IMR-90 (cell line): ENCODE results near the gene ACHE. TPM values are rescaled to one million over a fixed set of nuclear protein-coding genes. Genes with fewer than 3 reads are reported as not detected.

ENCODE experiments used
- ATAC-seq: fragments of 200-7000 bp; cut with Tn5 transposase; 2 replicates; pipeline ENCODE4 v1.9.1; 2020; ENCODE audit warnings: low read depth, mild to moderate bottlenecking, moderate library complexity
- BruUV-seq: library from RNA; stranded (reverse); fragments of 400-500 nt; replicated peaks from 2 replicates; lab custom pipeline; 2021; lab: Mats Ljungman, UMichigan
- CTCF ChIA-PET: fragments of 300-600 bp; formaldehyde crosslinking; extraction: SDS; loops from one replicate; lab custom pipeline; 2021; ENCODE audit warnings: antibody characterized with exemption; lab: Yijun Ruan, JAX
- POLR2A ChIA-PET: fragments of 300-600 bp; sonication (Branson Sonifier 250); formaldehyde crosslinking; loops from one replicate; lab custom pipeline; 2022; ENCODE audit warnings: antibody characterized with exemption; ENCODE audit not compliant: unreplicated experiment; lab: Charles Lee
- DNase-seq: peaks from one replicate; pipeline ENCODE4 v3.0.0; 2013
- H2AFZ ChIP-seq: replicated peaks from 2 replicates; pipeline ENCODE3; 2013; ENCODE audit warnings: low read length, mild to moderate bottlenecking; ENCODE audit not compliant: poor library complexity
- H2AK5ac ChIP-seq: 2 replicates; pipeline ENCODE4 v1.6.1; 2013; ENCODE audit warnings: low read depth, low read length, inconsistent platforms
- H2AK9ac ChIP-seq: replicated peaks from 2 replicates; pipeline ENCODE3; 2013; ENCODE audit warnings: mild to moderate bottlenecking, low read depth, low read length, moderate library complexity; ENCODE audit not compliant: poor library complexity
- H2BK120ac ChIP-seq: 2 replicates; pipeline ENCODE4 v1.6.1; 2013; ENCODE audit warnings: low read depth, low read length, inconsistent platforms
- H2BK15ac ChIP-seq: 3 replicates; pipeline ENCODE4 v1.6.1; 2013; ENCODE audit warnings: low read depth, low read length, inconsistent platforms
- H2BK20ac ChIP-seq: 2 replicates; pipeline ENCODE4 v1.6.1; 2013; ENCODE audit warnings: low read depth, mild to moderate bottlenecking, inconsistent platforms, low read length, moderate library complexity
- H2BK5ac ChIP-seq: 2 replicates; pipeline ENCODE4 v1.6.1; 2013; ENCODE audit warnings: mild to moderate bottlenecking, low read depth, low read length, inconsistent platforms; ENCODE audit not compliant: poor library complexity, severe bottlenecking
- H3K14ac ChIP-seq: replicated peaks from 2 replicates; pipeline ENCODE4 v1.6.1; 2013; ENCODE audit warnings: low read depth, low read length, inconsistent platforms
- H3K18ac ChIP-seq: 2 replicates; pipeline ENCODE4 v1.6.1; 2013; ENCODE audit warnings: low read depth, low read length, control low read depth
- H3K23ac ChIP-seq: 2 replicates; pipeline ENCODE4 v1.6.1; 2013; ENCODE audit warnings: low read depth, low read length, inconsistent platforms
- H3K27ac ChIP-seq: 2 replicates; pipeline ENCODE4 v1.5.1; 2013; ENCODE audit warnings: mild to moderate bottlenecking, control low read depth, low read length; ENCODE audit not compliant: insufficient read depth
- H3K27me3 ChIP-seq: 2 replicates; pipeline ENCODE4 v1.6.1; 2013; ENCODE audit warnings: low read length; ENCODE audit not compliant: control insufficient read depth, insufficient read depth
- H3K36me3 ChIP-seq: 2 replicates; pipeline ENCODE4 v1.6.1; 2013; ENCODE audit warnings: low read length, mixed read lengths; ENCODE audit not compliant: control insufficient read depth, insufficient read depth
- H3K4ac ChIP-seq: 2 replicates; pipeline ENCODE4 v1.6.1; 2013; ENCODE audit warnings: low read depth, low read length, inconsistent platforms
- H3K4me1 ChIP-seq: 2 replicates; pipeline ENCODE4 v1.6.1; 2013; ENCODE audit warnings: low read length, mixed read lengths; ENCODE audit not compliant: control insufficient read depth, insufficient read depth
- H3K4me2 ChIP-seq: 2 replicates; pipeline ENCODE4 v1.6.1; 2013; ENCODE audit warnings: low read depth, mild to moderate bottlenecking, control low read depth, low read length, moderate library complexity
- H3K4me3 ChIP-seq: 2 replicates; pipeline ENCODE4 v1.5.1; 2013; ENCODE audit warnings: low read depth, mild to moderate bottlenecking, control low read depth, low read length, moderate library complexity; ENCODE audit not compliant: insufficient read depth
- H3K56ac ChIP-seq: 2 replicates; pipeline ENCODE4 v1.6.1; 2013; ENCODE audit warnings: low read length, inconsistent platforms; ENCODE audit not compliant: insufficient read depth; ENCODE audit errors: extremely low read depth
- H3K79me1 ChIP-seq, 2 experiments: 2 replicates each; pipeline ENCODE4 v1.6.1; 2013; ENCODE audit warnings: low read length in 2 of 2, inconsistent platforms in 1 of 2, low read depth in 1 of 2
- H3K9ac ChIP-seq: 2 replicates; pipeline ENCODE4 v1.6.1; 2013; ENCODE audit warnings: low read depth, low read length, control low read depth
- H3K9me1 ChIP-seq: 2 replicates; pipeline ENCODE4 v1.6.1; 2013; ENCODE audit warnings: low read length, inconsistent platforms; ENCODE audit not compliant: insufficient read depth
- H3K9me3 ChIP-seq: 2 replicates; pipeline ENCODE4 v1.6.1; 2013; ENCODE audit warnings: low read length; ENCODE audit not compliant: control insufficient read depth, insufficient read depth
- H4K20me1 ChIP-seq: 2 replicates; pipeline ENCODE4 v1.6.1; 2013; ENCODE audit warnings: low read length, inconsistent platforms; ENCODE audit not compliant: insufficient read depth
- H4K5ac ChIP-seq: 2 replicates; pipeline ENCODE4 v1.6.1; 2013; ENCODE audit warnings: mild to moderate bottlenecking, low read depth, low read length, control low read depth
- H4K8ac ChIP-seq, 2 experiments: 2 replicates each; pipeline ENCODE4 v1.6.1; 2013; ENCODE audit warnings: low read depth in 2 of 2, low read length in 2 of 2, control low read depth in 1 of 2, inconsistent platforms in 1 of 2
- H4K91ac ChIP-seq: 2 replicates; pipeline ENCODE4 v1.6.1; 2013; ENCODE audit warnings: low read depth, low read length, inconsistent platforms; ENCODE audit not compliant: insufficient read depth
- CEBPB ChIP-seq: IDR thresholded peaks from 2 replicates; pipeline ENCODE4 v1.6.1; 2012; ENCODE audit warnings: low read depth, low read length, improper control_type of control experiment
- CHD1 ChIP-seq: IDR thresholded peaks from 2 replicates; pipeline ENCODE4 v1.6.1; 2012; ENCODE audit warnings: low read depth, low read length, improper control_type of control experiment
- ELK1 ChIP-seq: fragments of 150-350 bp; IDR thresholded peaks from 2 replicates; pipeline ENCODE4 v1.6.1; 2016; ENCODE audit warnings: low read depth, mild to moderate bottlenecking, low read length, moderate library complexity, borderline replicate concordance
- NFE2L2 ChIP-seq: fragments of 150-350 bp; IDR thresholded peaks from 2 replicates; pipeline ENCODE4 v1.6.1; 2016; ENCODE audit warnings: low read depth, mild to moderate bottlenecking, low read length
- RCOR1 ChIP-seq: IDR thresholded peaks from 2 replicates; pipeline ENCODE4 v1.6.1; 2012; ENCODE audit warnings: mild to moderate bottlenecking, low read length, improper control_type of control experiment; ENCODE audit not compliant: insufficient replicate concordance
- RFX5 ChIP-seq: IDR thresholded peaks from 2 replicates; pipeline ENCODE4 v1.8.0; 2012; ENCODE audit warnings: low read depth, mild to moderate bottlenecking, low read length, moderate library complexity
- SMC3 ChIP-seq: fragments of 150-350 bp; IDR thresholded peaks from 2 replicates; pipeline ENCODE4 v1.6.1; 2016; ENCODE audit warnings: low read depth, mild to moderate bottlenecking, antibody characterized with exemption, low read length, moderate library complexity
- WGBS, 2 experiments: methylation state at CpG; one replicate each; pipeline versions ENCODE4 v1.1.5 to v1.1.7; 2013; ENCODE audit warnings: missing lambda C conversion rate in 2 of 2; ENCODE audit not compliant: insufficient read length in 1 of 2; ENCODE audit errors: extremely low coverage in 2 of 2; 5-methylcytosine and 5-hydroxymethylcytosine counted together
- dilution Hi-C: fragments of 300-500 bp; cut with HindIII; formaldehyde crosslinking; loops from one replicate; pipeline ENCODE4 v1.14.3; 2018; ENCODE audit warnings: low sequenced_read_pairs; ENCODE audit not compliant: unreplicated experiment
- in situ Hi-C: fragments of 300-500 bp; cut with MboI; formaldehyde crosslinking; loops from 3 replicates; pipeline ENCODE4 v1.14.3; 2019; ENCODE audit warnings: low sequenced_read_pairs, inconsistent platforms, mixed read lengths
- intact Hi-C: fragments of 100-400 bp; cut with micrococcal nuclease; formaldehyde crosslinking; loops from 2 replicates; pipeline ENCODE4 v1.10.0; 2022
- polyA plus RNA-seq, 3 experiments: library from polyadenylated mRNA; depleted of rRNA; stranded (reverse); fragments of >200 nt; gene quantifications; 2 replicates each; pipeline ENCODE4 v1.2.3, GENCODE V29; 2012; ENCODE audit warnings: low replicate concordance in 1 of 3
- total RNA-seq: library from RNA; depleted of rRNA; stranded (reverse); fragments of >200 nt; gene quantifications from 2 replicates; pipeline ENCODE4 v1.2.3, GENCODE V29; 2012

ACHE gene
- total and polyA plus RNA-seq, 2 of the 4 experiments (the other 2 are of a cell fraction), result 0.41 TPM; not detected in 1

DNA sequence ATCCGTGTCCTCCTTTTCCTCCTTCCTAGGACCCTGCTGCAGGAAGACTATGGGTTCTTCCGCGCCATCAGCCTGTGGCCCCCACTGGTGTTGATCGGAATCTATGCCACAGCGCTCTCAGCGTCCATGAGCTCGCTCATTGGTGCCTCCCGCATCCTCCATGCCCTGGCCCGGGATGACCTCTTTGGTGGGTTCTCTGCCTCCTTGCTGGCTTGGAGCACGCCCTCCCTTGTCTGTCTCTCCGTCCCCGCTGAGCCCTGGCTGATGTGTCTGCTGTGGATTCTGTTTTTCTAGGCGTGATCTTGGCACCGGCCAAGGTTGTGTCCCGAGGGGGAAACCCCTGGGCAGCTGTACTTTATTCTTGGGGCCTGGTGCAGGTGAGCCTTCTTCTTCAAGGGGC, 35.8 kb downstream of the ACHE start (continued):
- TF ChIP-seq ELK1 (no peak), RCOR1 (no peak), RFX5 (no peak), SMC3 (no peak), NFE2L2 (no peak)

DNA sequence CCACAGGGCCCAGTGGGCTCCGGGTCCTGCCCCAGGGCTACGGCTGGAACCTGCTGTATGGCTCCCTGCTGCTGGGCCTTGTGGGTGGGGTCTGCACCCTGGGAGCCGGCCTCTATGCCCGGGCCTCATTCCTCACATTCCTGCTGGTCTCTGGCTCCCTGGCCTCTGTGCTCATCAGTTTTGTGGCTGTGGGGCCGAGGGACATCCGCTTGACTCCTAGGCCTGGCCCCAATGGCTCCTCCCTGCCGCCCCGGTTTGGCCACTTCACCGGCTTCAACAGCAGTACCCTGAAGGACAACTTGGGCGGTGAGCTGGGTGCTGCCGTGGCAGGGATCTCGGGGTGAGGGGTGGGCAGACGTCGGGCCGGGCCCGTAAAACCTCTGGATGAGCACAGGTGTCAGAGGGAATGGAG, 38.8 kb downstream of the ACHE start:
- Histone ChIP-seq H2BK20ac (no peak overlapping the region), H3K79me1 (peaks cover 14 to 26% of the 10 kb centered on the region in 2 experiments), H3K36me3 (peaks cover 27% of the 10 kb centered on the region), H3K27ac (no peak overlapping the region), H3K4me2 (no peak overlapping the region), H4K8ac (no peak overlapping the region), H4K5ac (no peak overlapping the region), H2BK120ac (no peak overlapping the region), H3K9me1 (no peaks in the 10 kb centered on the region), H3K27me3 (no peaks in the 10 kb centered on the region), H3K4ac (no peak overlapping the region), H3K9ac (no peak overlapping the region), H3K14ac (no peak overlapping the region), H2BK15ac (no peak overlapping the region), H3K9me3 (no peaks in the 10 kb centered on the region), H3K56ac (no peak overlapping the region), H3K23ac (no peak overlapping the region), H4K91ac (no peak overlapping the region), H4K20me1 (no peaks in the 10 kb centered on the region; the same call in none of the 2 replicates), H2AK9ac (no peak overlapping the region), H3K18ac (no peak overlapping the region), H3K4me1 (no peaks in the 10 kb centered on the region), H3K4me3 (no peak overlapping the region), H2AFZ (no peak overlapping the region), H2BK5ac (no peak overlapping the region), H2AK5ac (no peak overlapping the region)
- in situ Hi-C loops, result loop anchor here (5.0 to 25.0 kb wide), 3 partner anchors 150 to 395 kb away; partner anchors contain the start of genes FBXO24, LRCH4, POP7 and SPACDR
- WGBS, 2 experiments, result 88% methylated on average over 5 of the region's 16 CpGs; no CpG with 5 or more reads in 1 of the 2 experiments
- DNase-seq, result no peak
- no TSS peak for BruUV-seq
- ATAC-seq, result no peak
- intact Hi-C loops, result no loop called here
- no peak for TF ChIP-seq CEBPB
- TF ChIP-seq RCOR1, result no peak
- no peak for TF ChIP-seq CHD1
- dilution Hi-C loops, result no loop called here
- POLR2A ChIA-PET, result no interaction called here
- CTCF ChIA-PET, result interaction anchor here (0.9 kb wide), 1 partner anchor 29 kb away, joined by 3 read pairs; no protein-coding TSS in a partner anchor
